IMR-90 (cell line): ENCODE data around the gene FLOT2. TPM values are rescaled to one million over a fixed set of nuclear protein-coding genes. Genes with fewer than 3 reads are reported as not detected.

Experiments used
- ATAC-seq: fragments of 200-7000 bp; cut with Tn5 transposase; 2 replicates; pipeline ENCODE4 v1.9.1; 2020; ENCODE audit warnings: low read depth, mild to moderate bottlenecking, moderate library complexity
- BruUV-seq: library from RNA; stranded (reverse); fragments of 400-500 nt; replicated peaks from 2 replicates; lab custom pipeline; 2021; lab: Mats Ljungman, UMichigan
- CTCF ChIA-PET: fragments of 300-600 bp; formaldehyde crosslinking; extraction: SDS; loops from one replicate; lab custom pipeline; 2021; ENCODE audit warnings: antibody characterized with exemption; lab: Yijun Ruan, JAX
- POLR2A ChIA-PET: fragments of 300-600 bp; sonication (Branson Sonifier 250); formaldehyde crosslinking; loops from one replicate; lab custom pipeline; 2022; ENCODE audit warnings: antibody characterized with exemption; ENCODE audit not compliant: unreplicated experiment; lab: Charles Lee
- DNase-seq: peaks from one replicate; pipeline ENCODE4 v3.0.0; 2013
- H2AFZ ChIP-seq: replicated peaks from 2 replicates; pipeline ENCODE3; 2013; ENCODE audit warnings: low read length, mild to moderate bottlenecking; ENCODE audit not compliant: poor library complexity
- H2AK5ac ChIP-seq: 2 replicates; pipeline ENCODE4 v1.6.1; 2013; ENCODE audit warnings: low read depth, low read length, inconsistent platforms
- H2AK9ac ChIP-seq: replicated peaks from 2 replicates; pipeline ENCODE3; 2013; ENCODE audit warnings: mild to moderate bottlenecking, low read depth, low read length, moderate library complexity; ENCODE audit not compliant: poor library complexity
- H2BK120ac ChIP-seq: 2 replicates; pipeline ENCODE4 v1.6.1; 2013; ENCODE audit warnings: low read depth, low read length, inconsistent platforms
- H2BK15ac ChIP-seq: 3 replicates; pipeline ENCODE4 v1.6.1; 2013; ENCODE audit warnings: low read depth, low read length, inconsistent platforms
- H2BK20ac ChIP-seq: 2 replicates; pipeline ENCODE4 v1.6.1; 2013; ENCODE audit warnings: low read depth, mild to moderate bottlenecking, inconsistent platforms, low read length, moderate library complexity
- H2BK5ac ChIP-seq: 2 replicates; pipeline ENCODE4 v1.6.1; 2013; ENCODE audit warnings: mild to moderate bottlenecking, low read depth, low read length, inconsistent platforms; ENCODE audit not compliant: poor library complexity, severe bottlenecking
- H3K14ac ChIP-seq: replicated peaks from 2 replicates; pipeline ENCODE4 v1.6.1; 2013; ENCODE audit warnings: low read depth, low read length, inconsistent platforms
- H3K18ac ChIP-seq: 2 replicates; pipeline ENCODE4 v1.6.1; 2013; ENCODE audit warnings: low read depth, low read length, control low read depth
- H3K23ac ChIP-seq: 2 replicates; pipeline ENCODE4 v1.6.1; 2013; ENCODE audit warnings: low read depth, low read length, inconsistent platforms
- H3K27ac ChIP-seq: 2 replicates; pipeline ENCODE4 v1.5.1; 2013; ENCODE audit warnings: mild to moderate bottlenecking, control low read depth, low read length; ENCODE audit not compliant: insufficient read depth
- H3K27me3 ChIP-seq: 2 replicates; pipeline ENCODE4 v1.6.1; 2013; ENCODE audit warnings: low read length; ENCODE audit not compliant: control insufficient read depth, insufficient read depth
- H3K36me3 ChIP-seq: 2 replicates; pipeline ENCODE4 v1.6.1; 2013; ENCODE audit warnings: low read length, mixed read lengths; ENCODE audit not compliant: control insufficient read depth, insufficient read depth
- H3K4ac ChIP-seq: 2 replicates; pipeline ENCODE4 v1.6.1; 2013; ENCODE audit warnings: low read depth, low read length, inconsistent platforms
- H3K4me1 ChIP-seq: 2 replicates; pipeline ENCODE4 v1.6.1; 2013; ENCODE audit warnings: low read length, mixed read lengths; ENCODE audit not compliant: control insufficient read depth, insufficient read depth
- H3K4me2 ChIP-seq: 2 replicates; pipeline ENCODE4 v1.6.1; 2013; ENCODE audit warnings: low read depth, mild to moderate bottlenecking, control low read depth, low read length, moderate library complexity
- H3K4me3 ChIP-seq: 2 replicates; pipeline ENCODE4 v1.5.1; 2013; ENCODE audit warnings: low read depth, mild to moderate bottlenecking, control low read depth, low read length, moderate library complexity; ENCODE audit not compliant: insufficient read depth
- H3K56ac ChIP-seq: 2 replicates; pipeline ENCODE4 v1.6.1; 2013; ENCODE audit warnings: low read length, inconsistent platforms; ENCODE audit not compliant: insufficient read depth; ENCODE audit errors: extremely low read depth
- H3K79me1 ChIP-seq, 2 experiments: 2 replicates each; pipeline ENCODE4 v1.6.1; 2013; ENCODE audit warnings: low read length in 2 of 2, inconsistent platforms in 1 of 2, low read depth in 1 of 2
- H3K9ac ChIP-seq: 2 replicates; pipeline ENCODE4 v1.6.1; 2013; ENCODE audit warnings: low read depth, low read length, control low read depth
- H3K9me1 ChIP-seq: 2 replicates; pipeline ENCODE4 v1.6.1; 2013; ENCODE audit warnings: low read length, inconsistent platforms; ENCODE audit not compliant: insufficient read depth
- H3K9me3 ChIP-seq: 2 replicates; pipeline ENCODE4 v1.6.1; 2013; ENCODE audit warnings: low read length; ENCODE audit not compliant: control insufficient read depth, insufficient read depth
- H4K20me1 ChIP-seq: 2 replicates; pipeline ENCODE4 v1.6.1; 2013; ENCODE audit warnings: low read length, inconsistent platforms; ENCODE audit not compliant: insufficient read depth
- H4K5ac ChIP-seq: 2 replicates; pipeline ENCODE4 v1.6.1; 2013; ENCODE audit warnings: mild to moderate bottlenecking, low read depth, low read length, control low read depth
- H4K8ac ChIP-seq, 2 experiments: 2 replicates each; pipeline ENCODE4 v1.6.1; 2013; ENCODE audit warnings: low read depth in 2 of 2, low read length in 2 of 2, control low read depth in 1 of 2, inconsistent platforms in 1 of 2
- H4K91ac ChIP-seq: 2 replicates; pipeline ENCODE4 v1.6.1; 2013; ENCODE audit warnings: low read depth, low read length, inconsistent platforms; ENCODE audit not compliant: insufficient read depth
- CTCF ChIP-seq: conservative IDR thresholded peaks from 2 replicates; pipeline ENCODE4 v1.5.1; 2012; ENCODE audit warnings: mild to moderate bottlenecking, low read depth, low read length, improper control_type of control experiment
- ELK1 ChIP-seq: fragments of 150-350 bp; IDR thresholded peaks from 2 replicates; pipeline ENCODE4 v1.6.1; 2016; ENCODE audit warnings: low read depth, mild to moderate bottlenecking, low read length, moderate library complexity, borderline replicate concordance
- FOS ChIP-seq: fragments of 150-350 bp; IDR thresholded peaks from 2 replicates; pipeline ENCODE4 v1.6.1; 2016; ENCODE audit warnings: low read depth, low read length
- MAFK ChIP-seq: IDR thresholded peaks from 2 replicates; pipeline ENCODE4 v1.6.1; 2012; ENCODE audit warnings: low read depth, low read length, improper control_type of control experiment
- MAZ ChIP-seq: IDR thresholded peaks from 2 replicates; pipeline ENCODE4 v1.6.1; 2012; ENCODE audit warnings: low read depth, mild to moderate bottlenecking, low read length, improper control_type of control experiment, moderate library complexity, borderline replicate concordance
- POLR2A ChIP-seq: IDR thresholded peaks from 2 replicates; pipeline ENCODE4 v1.6.1; 2012; ENCODE audit warnings: mild to moderate bottlenecking, low read depth, low read length
- RAD21 ChIP-seq: IDR thresholded peaks from 2 replicates; pipeline ENCODE4 v1.6.1; 2012; ENCODE audit warnings: low read length, improper control_type of control experiment
- RCOR1 ChIP-seq: IDR thresholded peaks from 2 replicates; pipeline ENCODE4 v1.6.1; 2012; ENCODE audit warnings: mild to moderate bottlenecking, low read length, improper control_type of control experiment; ENCODE audit not compliant: insufficient replicate concordance
- RFX5 ChIP-seq: IDR thresholded peaks from 2 replicates; pipeline ENCODE4 v1.8.0; 2012; ENCODE audit warnings: low read depth, mild to moderate bottlenecking, low read length, moderate library complexity
- USF2 ChIP-seq: fragments of 150-350 bp; IDR thresholded peaks from 2 replicates; pipeline ENCODE4 v1.6.1; 2017; ENCODE audit warnings: mild to moderate bottlenecking, antibody characterized with exemption, low read length, low read depth
- WGBS, 2 experiments: methylation state at CpG; one replicate each; pipeline versions ENCODE4 v1.1.5 to v1.1.7; 2013; ENCODE audit warnings: missing lambda C conversion rate in 2 of 2; ENCODE audit not compliant: insufficient read length in 1 of 2; ENCODE audit errors: extremely low coverage in 2 of 2; 5-methylcytosine and 5-hydroxymethylcytosine counted together
- dilution Hi-C: fragments of 300-500 bp; cut with HindIII; formaldehyde crosslinking; loops from one replicate; pipeline ENCODE4 v1.14.3; 2018; ENCODE audit warnings: low sequenced_read_pairs; ENCODE audit not compliant: unreplicated experiment
- in situ Hi-C: fragments of 300-500 bp; cut with MboI; formaldehyde crosslinking; loops from 3 replicates; pipeline ENCODE4 v1.14.3; 2019; ENCODE audit warnings: low sequenced_read_pairs, inconsistent platforms, mixed read lengths
- intact Hi-C: fragments of 100-400 bp; cut with micrococcal nuclease; formaldehyde crosslinking; loops from 2 replicates; pipeline ENCODE4 v1.10.0; 2022
- polyA plus RNA-seq, 3 experiments: library from polyadenylated mRNA; depleted of rRNA; stranded (reverse); fragments of >200 nt; gene quantifications; 2 replicates each; pipeline ENCODE4 v1.2.3, GENCODE V29; 2012; ENCODE audit warnings: low replicate concordance in 1 of 3
- total RNA-seq: library from RNA; depleted of rRNA; stranded (reverse); fragments of >200 nt; gene quantifications from 2 replicates; pipeline ENCODE4 v1.2.3, GENCODE V29; 2012

The FLOT2 gene
- total and polyA plus RNA-seq, 2 of the 4 experiments (the other 2 are of a cell fraction): 19.7 to 67.9 TPM

- peaks cover 23% of the 10 kb centered on the region for H3K36me3 ChIP-seq
- no peak overlapping the region for H4K8ac ChIP-seq
- no peaks in the 10 kb centered on the region; a peak in 1 of 4 replicates for H3K79me1 ChIP-seq
- no peak overlapping the region for H3K4ac ChIP-seq
- no peak overlapping the region for H3K9ac ChIP-seq
- no peak overlapping the region for H3K27ac ChIP-seq
- H3K9me1 ChIP-seq: no peaks in the 10 kb centered on the region
- H3K4me2 ChIP-seq: no peak overlapping the region
- dilution Hi-C loops (no loop called here), intact Hi-C loops (no loop called here), in situ Hi-C loops (no loop called here)
- no peaks in the 10 kb centered on the region for H3K4me1 ChIP-seq
- no peak overlapping the region for H3K14ac ChIP-seq
- no peaks in the 10 kb centered on the region for H3K9me3 ChIP-seq
- ChIA-PET POLR2A (no interaction called here), CTCF (no interaction called here)
- no peak overlapping the region for H3K56ac ChIP-seq
- H2BK5ac ChIP-seq: no peak overlapping the region
- no peak for ATAC-seq
- DNase-seq: no peak
- no peak overlapping the region for H2AK9ac ChIP-seq
- WGBS, 2 experiments: 37% methylated on average over 2 of the region's 8 CpGs; no CpG with 5 or more reads in 1 of the 2 experiments
- H3K23ac ChIP-seq: no peak overlapping the region
- H4K91ac ChIP-seq: no peak overlapping the region
- no peak overlapping the region for H3K18ac ChIP-seq
- H2BK20ac ChIP-seq: no peak overlapping the region
- no peak for TF ChIP-seq RFX5
- TF ChIP-seq POLR2A: no peak
- no peak for TF ChIP-seq RAD21
- TF ChIP-seq MAFK: no peak
- TF ChIP-seq RCOR1: no peak
- TF ChIP-seq USF2: no peak
- no peak for TF ChIP-seq ELK1
- TF ChIP-seq FOS: no peak
- no peak for TF ChIP-seq MAZ
- TF ChIP-seq CTCF: no peak
- H2BK120ac ChIP-seq: no peak overlapping the region
- H2AK5ac ChIP-seq: no peak overlapping the region
- no peaks in the 10 kb centered on the region for H3K27me3 ChIP-seq
- no peaks in the 10 kb centered on the region for H4K20me1 ChIP-seq
- H3K4me3 ChIP-seq: no peak overlapping the region
- no peak overlapping the region for H2BK15ac ChIP-seq
- H2AFZ ChIP-seq: no peak overlapping the region
- no peak overlapping the region for H4K5ac ChIP-seq
- BruUV-seq: no TSS peak
Measured at GRCh38 chr17:28861393-28862203, 35.9 kb downstream of the FLOT2 start.
